Measurements from ENCODE around the gene CHST11.
A peak's percentile ranks its signal among the peaks of the same experiment; 100 is the strongest.

The CHST11 gene

GRCh38 chr12:104426926-104427546 is 29.7 kb upstream of the CHST11 start:
- in situ Hi-C loops (cut with MboI; ENCODE audit: low pct_unique_long_range_greater_than_20kb, low sequenced_read_pairs) = no loop called here
- no peak for DNase-seq

GRCh38 chr12:104427547-104427938 is 29.2 kb upstream of the CHST11 start:
- DNase-seq = no peak
- in situ Hi-C loops (cut with MboI; ENCODE audit: low pct_unique_long_range_greater_than_20kb, low sequenced_read_pairs) = no loop called here

DNA sequence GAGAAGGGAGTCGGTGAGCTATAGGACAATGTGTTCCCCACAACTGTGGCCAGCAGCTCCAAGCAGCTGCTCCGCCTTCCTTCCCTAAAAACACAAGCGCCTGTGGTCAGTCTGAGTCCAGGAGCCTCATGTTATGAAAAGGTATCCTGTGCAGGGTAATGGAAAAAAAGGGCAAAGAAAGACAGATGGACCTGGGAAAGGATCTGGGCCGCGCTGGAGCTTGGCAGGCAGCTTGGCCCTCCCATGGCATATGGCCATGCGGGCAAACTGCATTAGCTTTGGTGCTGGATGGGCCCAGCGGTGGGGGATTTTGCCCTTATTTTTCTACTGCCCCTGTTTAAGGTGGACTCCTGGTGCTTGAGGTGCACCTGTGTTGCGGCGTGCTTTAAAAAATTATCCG is 23.7 kb upstream of the CHST11 start:
- no peak for DNase-seq
- in situ Hi-C loops (cut with MboI; ENCODE audit: low pct_unique_long_range_greater_than_20kb, low sequenced_read_pairs) = no loop called here

DNA sequence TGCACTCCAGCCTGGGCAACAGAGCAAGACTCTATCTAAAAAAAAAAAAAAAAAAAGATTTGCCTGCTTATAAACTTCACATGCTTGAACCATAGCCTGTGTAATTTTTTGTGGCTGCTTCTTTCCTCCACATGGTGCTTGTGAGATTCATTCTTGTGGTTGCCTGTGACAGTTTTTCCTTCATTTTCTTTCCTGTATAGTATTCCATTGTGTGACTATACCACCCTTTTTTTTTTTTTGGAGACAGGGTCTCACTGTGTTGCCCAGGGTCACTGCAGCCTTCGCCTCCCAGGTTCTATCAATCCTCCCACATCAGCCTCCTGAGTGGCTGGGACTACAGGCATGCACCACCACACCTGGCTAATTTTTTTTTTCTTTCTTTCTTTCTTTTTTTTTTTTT is 22.6 kb upstream of the CHST11 start:
- no peak for DNase-seq
- in situ Hi-C loops (cut with MboI; ENCODE audit: low pct_unique_long_range_greater_than_20kb, low sequenced_read_pairs) = no loop called here

GRCh38 chr12:104435175-104435574 is 21.6 kb upstream of the CHST11 start:
- DNase-seq = no peak
- in situ Hi-C loops (cut with MboI; ENCODE audit: low pct_unique_long_range_greater_than_20kb, low sequenced_read_pairs) = no loop called here

DNA sequence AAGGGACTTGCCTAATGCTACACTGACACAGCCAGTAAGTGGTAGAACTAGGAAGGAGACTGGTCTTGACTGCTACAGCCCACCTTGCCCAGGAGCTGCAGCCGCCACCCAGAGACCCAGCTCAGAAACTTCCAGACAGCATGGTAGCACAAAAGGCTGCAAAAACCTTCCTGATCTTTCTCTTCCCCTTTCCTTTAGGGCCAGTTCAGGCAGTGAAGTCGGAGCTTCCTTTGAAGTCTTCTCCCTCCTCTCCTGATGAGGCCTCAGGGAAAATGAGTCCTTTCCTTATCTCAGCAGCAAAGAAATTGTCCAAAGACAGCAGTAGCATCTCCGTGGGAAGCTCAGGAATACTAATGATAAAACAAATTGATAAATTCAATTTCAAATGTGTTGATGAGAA is 21.0 kb upstream of the CHST11 start:
- no peak for DNase-seq

GRCh38 chr12:104436790-104437189 is 20.0 kb upstream of the CHST11 start:
- no peak for DNase-seq
- in situ Hi-C loops (cut with MboI; ENCODE audit: low pct_unique_long_range_greater_than_20kb, low sequenced_read_pairs) = no loop called here

More for the DNA sequence above, 21.0 kb upstream of the CHST11 start:
- in situ Hi-C loops (cut with MboI; ENCODE audit: low pct_unique_long_range_greater_than_20kb, low sequenced_read_pairs) = no loop called here

GRCh38 chr12:104438134-104438533 is 18.6 kb upstream of the CHST11 start:
- in situ Hi-C loops (cut with MboI; ENCODE audit: low pct_unique_long_range_greater_than_20kb, low sequenced_read_pairs) = no loop called here
- DNase-seq = no peak

- no peak for DNase-seq
Measured at GRCh38 chr12:104439137-104439536, 17.6 kb upstream of the CHST11 start.

DNA sequence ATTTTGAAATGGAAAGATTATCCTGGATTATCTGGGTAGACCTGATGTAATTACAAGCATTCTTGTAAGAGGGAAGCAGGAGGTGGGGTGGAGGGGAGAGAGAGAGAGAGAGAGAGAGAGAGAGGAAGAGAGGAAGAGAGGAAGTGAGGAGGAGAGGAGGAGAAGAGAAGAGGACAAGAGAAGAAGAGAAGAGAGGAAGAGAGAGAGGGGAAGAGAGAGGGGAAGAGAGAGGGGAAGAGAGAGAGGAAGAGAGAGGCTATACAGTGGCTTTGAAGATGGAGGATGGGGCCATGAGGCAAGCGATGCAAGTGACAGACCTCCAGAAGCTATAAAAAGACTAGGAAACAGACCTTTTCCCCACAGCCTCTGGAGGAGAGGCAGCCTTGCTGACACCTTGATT is 13.7 kb upstream of the CHST11 start:
- in situ Hi-C loops (cut with MboI; ENCODE audit: low pct_unique_long_range_greater_than_20kb, low sequenced_read_pairs) = no loop called here
- DNase-seq = no peak

More at GRCh38 chr12:104439137-104439536, 17.6 kb upstream of the CHST11 start:
- in situ Hi-C loops (cut with MboI; ENCODE audit: low pct_unique_long_range_greater_than_20kb, low sequenced_read_pairs) = no loop called here

GRCh38 chr12:104446646-104447421 is 9.9 kb upstream of the CHST11 start:
- in situ Hi-C loops (cut with MboI; ENCODE audit: low pct_unique_long_range_greater_than_20kb, low sequenced_read_pairs) = no loop called here
- DNase-seq = peak; percentile 88

DNA sequence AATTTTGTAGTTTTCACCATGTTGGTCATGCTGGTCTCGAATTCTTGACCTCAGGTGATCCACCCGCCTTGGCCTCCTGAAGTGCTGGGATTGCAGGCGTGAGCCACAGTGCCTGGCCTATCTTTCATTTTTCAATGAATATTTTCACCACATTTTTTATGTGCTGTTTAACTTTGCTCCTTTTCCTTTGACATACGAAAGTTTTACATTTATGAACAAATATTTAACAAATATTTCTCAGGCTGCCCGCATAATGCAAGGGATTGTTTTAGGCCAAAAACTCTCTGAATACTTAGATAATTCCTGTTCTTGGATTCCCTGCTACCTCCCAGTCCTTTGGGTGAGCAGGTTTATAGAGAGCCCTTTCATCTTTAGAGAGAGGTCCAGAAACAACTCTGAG is 8.7 kb upstream of the CHST11 start:
- in situ Hi-C loops (cut with MboI; ENCODE audit: low pct_unique_long_range_greater_than_20kb, low sequenced_read_pairs) = no loop called here
- no peak for DNase-seq

DNA sequence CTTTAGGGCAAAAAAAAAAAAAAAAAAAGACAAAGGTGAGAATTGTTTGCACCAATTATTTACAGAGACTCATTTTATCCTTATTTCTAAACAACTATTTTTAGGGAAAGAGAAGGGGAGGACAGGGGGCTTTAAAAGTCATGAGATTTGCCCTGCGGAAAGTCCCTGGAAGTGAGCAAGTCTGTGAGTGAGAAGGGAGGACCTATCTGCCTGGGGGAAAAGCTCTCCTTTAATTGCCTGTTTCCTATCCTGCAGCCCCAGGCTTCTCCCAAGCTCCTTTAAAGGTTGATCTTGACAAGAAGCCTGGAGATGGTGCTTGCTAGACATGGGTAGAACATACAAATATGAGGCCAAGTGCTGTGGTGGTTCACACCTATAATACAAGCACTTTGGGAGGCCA is 8.3 kb upstream of the CHST11 start:
- in situ Hi-C loops (cut with MboI; ENCODE audit: low pct_unique_long_range_greater_than_20kb, low sequenced_read_pairs) = no loop called here

GRCh38 chr12:104450700-104451099 is 6.0 kb upstream of the CHST11 start:
- no peak for DNase-seq
- in situ Hi-C loops (cut with MboI; ENCODE audit: low pct_unique_long_range_greater_than_20kb, low sequenced_read_pairs) = no loop called here

More for the DNA sequence above, 8.3 kb upstream of the CHST11 start:
- no peak for DNase-seq

DNA sequence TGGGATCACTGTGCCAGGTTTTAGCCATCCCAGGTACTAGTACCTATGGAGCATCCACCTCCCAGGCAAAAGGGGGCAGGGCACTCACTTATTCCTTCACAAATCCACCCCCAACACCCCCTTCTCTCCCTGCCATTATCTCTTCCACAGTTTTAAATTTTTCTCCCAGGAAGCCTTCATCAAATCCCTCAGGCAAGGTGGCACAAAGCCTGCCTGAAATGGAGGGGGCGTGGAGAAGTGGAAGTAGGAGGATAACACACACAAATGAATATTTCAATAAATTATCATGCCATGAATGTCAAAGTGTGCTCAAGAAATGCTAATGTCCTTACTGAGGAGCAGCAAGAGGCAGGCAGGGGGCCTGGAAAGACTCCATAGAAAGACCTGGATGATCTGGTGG is 4.7 kb upstream of the CHST11 start:
- no peak for DNase-seq
- in situ Hi-C loops (cut with MboI; ENCODE audit: low pct_unique_long_range_greater_than_20kb, low sequenced_read_pairs) = no loop called here

DNA sequence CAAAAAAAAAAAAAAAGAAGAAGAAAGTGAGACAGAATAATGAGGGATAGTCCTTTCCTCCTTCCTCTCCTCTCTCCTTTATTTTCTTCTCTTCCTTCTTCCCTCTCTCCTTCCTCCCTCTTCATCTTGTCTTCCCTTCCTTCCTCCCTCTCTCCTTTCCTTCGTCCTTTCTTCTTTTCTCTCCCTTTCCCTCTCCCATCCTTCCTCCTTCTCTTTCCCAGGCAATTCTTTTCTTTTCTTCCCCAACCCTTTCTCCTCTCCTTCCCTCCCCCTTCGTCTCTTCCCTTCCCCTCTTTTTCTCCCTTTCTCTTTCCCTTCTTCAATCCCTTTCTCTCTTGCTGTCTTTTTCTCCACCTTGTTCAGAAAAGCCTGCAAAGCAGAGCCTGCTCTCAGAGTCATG is 3.6 kb upstream of the CHST11 start:
- in situ Hi-C loops (cut with MboI; ENCODE audit: low pct_unique_long_range_greater_than_20kb, low sequenced_read_pairs) = no loop called here
- DNase-seq = no peak

DNA sequence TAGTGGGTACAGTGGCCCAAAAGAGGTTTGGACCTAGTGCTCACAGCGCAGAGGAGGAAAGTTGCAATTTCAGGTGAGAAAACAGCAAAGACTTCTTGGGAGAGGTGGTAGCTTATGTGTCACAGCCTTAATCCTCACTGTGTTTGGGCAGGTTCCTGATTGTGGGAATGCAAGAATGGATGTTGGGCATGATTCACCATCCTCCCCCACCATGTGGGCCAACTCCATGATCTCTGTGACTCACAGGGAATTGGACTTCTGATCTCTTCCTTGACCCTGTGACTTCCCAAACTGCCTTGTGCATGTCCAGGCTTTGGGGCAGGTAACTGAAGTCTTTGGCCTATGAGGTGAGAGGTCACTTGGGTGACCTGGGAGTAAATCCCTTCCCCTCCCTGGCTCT is 1.8 kb upstream of the CHST11 start:
- in situ Hi-C loops (cut with MboI; ENCODE audit: low pct_unique_long_range_greater_than_20kb, low sequenced_read_pairs) = no loop called here
- DNase-seq = no peak

DNA sequence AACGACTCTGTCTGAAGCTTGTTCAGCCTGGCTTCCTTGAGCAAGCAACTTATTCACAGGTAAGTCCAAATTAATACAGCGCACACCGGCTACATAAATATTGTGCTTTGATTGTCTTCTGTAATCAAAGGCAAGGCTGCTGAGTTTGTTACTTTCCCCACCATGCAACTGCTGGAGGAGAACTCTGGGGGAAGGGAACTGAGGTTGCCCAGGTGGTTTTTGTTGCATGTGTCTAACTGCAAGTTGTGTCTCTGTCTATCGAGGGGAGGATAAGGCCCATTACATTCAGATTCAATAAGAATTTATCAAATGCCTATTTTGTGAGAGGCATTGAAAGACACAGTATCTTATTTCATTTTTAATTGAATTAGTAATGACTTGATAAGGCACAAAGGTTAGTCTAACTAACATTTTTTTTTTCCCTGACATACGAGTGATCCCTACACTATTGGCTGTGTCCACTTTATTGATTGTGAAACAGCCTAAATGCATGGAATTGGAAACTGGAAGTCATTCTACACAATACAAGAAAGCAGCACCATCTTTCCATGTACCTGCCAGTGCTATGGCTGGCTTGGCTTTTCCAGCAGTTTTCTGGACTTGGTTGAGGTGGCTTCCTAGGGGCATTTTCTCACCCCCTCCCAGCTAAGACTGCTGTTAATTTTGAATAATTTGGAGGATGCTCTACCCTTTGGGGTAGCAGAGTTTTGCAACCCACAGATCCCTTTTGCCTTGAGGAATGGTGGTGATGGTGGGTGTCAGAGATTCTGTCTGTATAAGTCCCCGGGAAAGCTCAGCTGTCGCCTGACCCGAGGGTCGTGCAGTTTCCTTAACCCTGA is 951 bp upstream of the CHST11 start:
- in situ Hi-C loops (cut with MboI; ENCODE audit: low pct_unique_long_range_greater_than_20kb, low sequenced_read_pairs) = no loop called here
- no peak for DNase-seq

- in situ Hi-C loops (cut with MboI; ENCODE audit: low pct_unique_long_range_greater_than_20kb, low sequenced_read_pairs) = no loop called here
Measured at GRCh38 chr12:104456950-104457745, 400 bp downstream of the CHST11 start.

More at GRCh38 chr12:104456950-104457745, 400 bp downstream of the CHST11 start:
- peak; percentile 80 for DNase-seq
